Measurements from ENCODE around the gene RNF214. TPM values are rescaled to one million over a fixed set of nuclear protein-coding genes. Genes with fewer than 3 reads are reported as not detected.

Gene RNF214
- total RNA-seq, 1 donor from 2014 or later, result 10.7 TPM

Other genes with a start within 250 kb of the RNF214 start
- gene SIK3, start 134.2 kb upstream of the RNF214 start, total RNA-seq, result 27.1 TPM
- gene PAFAH1B2, start 88.4 kb upstream of the RNF214 start, total RNA-seq, result 23.5 TPM
- gene SIDT2, start 53.9 kb upstream of the RNF214 start, total RNA-seq, result 56.6 TPM
- gene TAGLN, start 33.3 kb upstream of the RNF214 start, total RNA-seq, result 67.3 TPM
- gene PCSK7, start 598 bp upstream of the RNF214 start, total RNA-seq, result 26.5 TPM
- 1.5 TPM for gene BACE1-AS, start 58.7 kb downstream of the RNF214 start, total RNA-seq
- gene BACE1, start 83.6 kb downstream of the RNF214 start, total RNA-seq, result 38.7 TPM
- 11.7 TPM for gene CEP164, start 95.2 kb downstream of the RNF214 start, total RNA-seq